Fibroblast of pulmonary artery (primary cell): Measurements from ENCODE around the gene SAPCD2.

Experiments
- DNase-seq: peaks from one replicate; pipeline ENCODE4 v3.0.0-alpha.2; 2010; ENCODE audit warnings: low read depth
- H3K4me3 ChIP-seq: replicated peaks from 2 replicates; pipeline ENCODE4 v1.5.1; 2011; ENCODE audit warnings: low read depth, mild to moderate bottlenecking, control low read depth, low read length, moderate library complexity
- TF ChIP-seq, protein P1 (sequence below): IDR thresholded peaks from 2 replicates; pipeline ENCODE4 v1.5.1; 2011; ENCODE audit warnings: mild to moderate bottlenecking, control low read depth, low read length, inconsistent platforms; ENCODE audit errors: missing control alignments

SAPCD2 gene

DNA sequence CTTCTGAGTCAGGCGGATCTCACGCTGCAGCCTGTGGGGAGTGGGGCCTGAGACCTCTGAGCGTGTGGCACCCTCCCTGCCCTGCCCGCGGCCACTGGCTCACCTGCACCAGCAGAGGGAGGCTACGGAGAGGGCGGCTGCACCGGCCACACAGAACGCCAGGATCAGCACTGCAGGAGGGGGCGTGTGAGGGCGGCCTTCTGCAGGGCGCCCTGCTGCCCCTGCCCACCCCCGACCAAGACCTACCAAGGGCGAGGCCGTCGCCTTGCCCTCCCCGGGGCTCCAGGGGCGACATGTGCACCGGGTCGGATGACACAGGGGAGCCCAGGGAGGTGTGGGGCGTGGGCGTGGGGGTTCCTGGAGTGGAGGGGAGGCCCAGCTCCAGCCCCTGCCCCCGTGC is 29.8 kb downstream of the SAPCD2 start:
- TF ChIP-seq, protein P1, sequence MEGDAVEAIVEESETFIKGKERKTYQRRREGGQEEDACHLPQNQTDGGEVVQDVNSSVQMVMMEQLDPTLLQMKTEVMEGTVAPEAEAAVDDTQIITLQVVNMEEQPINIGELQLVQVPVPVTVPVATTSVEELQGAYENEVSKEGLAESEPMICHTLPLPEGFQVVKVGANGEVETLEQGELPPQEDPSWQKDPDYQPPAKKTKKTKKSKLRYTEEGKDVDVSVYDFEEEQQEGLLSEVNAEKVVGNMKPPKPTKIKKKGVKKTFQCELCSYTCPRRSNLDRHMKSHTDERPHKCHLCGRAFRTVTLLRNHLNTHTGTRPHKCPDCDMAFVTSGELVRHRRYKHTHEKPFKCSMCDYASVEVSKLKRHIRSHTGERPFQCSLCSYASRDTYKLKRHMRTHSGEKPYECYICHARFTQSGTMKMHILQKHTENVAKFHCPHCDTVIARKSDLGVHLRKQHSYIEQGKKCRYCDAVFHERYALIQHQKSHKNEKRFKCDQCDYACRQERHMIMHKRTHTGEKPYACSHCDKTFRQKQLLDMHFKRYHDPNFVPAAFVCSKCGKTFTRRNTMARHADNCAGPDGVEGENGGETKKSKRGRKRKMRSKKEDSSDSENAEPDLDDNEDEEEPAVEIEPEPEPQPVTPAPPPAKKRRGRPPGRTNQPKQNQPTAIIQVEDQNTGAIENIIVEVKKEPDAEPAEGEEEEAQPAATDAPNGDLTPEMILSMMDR: no peak
- no peak overlapping the region for H3K4me3 ChIP-seq
- DNase-seq: no peak

DNA sequence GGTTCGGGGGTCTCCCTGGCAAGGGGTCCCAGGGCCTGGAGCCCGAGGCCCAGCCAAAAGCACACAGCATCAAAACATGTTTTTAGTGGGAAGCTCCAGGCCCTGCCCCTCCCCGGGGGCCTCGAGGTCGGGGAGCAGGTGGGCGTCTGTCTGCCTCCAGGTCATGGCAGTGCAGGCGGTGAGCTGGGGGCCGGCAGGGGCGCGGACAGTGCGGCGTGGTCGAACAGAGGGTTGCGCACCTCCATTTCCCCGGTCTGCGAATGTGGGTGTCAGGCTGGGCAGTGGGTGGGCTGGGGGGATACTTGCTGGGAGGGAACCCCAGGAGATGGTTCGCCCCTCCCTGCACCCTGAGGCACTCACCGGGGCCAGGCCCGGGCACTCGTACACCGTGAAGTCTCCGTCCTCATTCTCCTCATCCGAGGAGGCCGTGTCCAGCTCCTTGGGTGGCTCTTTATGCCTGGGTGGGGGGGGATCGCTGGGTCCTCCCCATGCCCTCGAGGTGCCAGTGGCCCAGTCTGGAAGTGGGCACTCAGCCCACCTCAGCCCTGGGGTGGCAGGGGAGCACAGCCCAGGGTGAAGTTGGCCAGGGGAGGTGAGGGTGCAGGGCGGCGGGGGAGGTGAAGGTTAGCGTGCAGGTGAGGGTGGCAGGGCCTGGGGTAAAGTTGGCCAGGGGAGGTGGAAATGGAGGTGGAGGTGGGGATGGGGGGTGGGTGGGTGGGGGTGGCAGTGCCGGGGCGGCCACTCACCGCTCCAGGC is 30.6 kb downstream of the SAPCD2 start:
- DNase-seq: no peak
- TF ChIP-seq, protein P1: no peak
- H3K4me3 ChIP-seq: no peak overlapping the region

DNA sequence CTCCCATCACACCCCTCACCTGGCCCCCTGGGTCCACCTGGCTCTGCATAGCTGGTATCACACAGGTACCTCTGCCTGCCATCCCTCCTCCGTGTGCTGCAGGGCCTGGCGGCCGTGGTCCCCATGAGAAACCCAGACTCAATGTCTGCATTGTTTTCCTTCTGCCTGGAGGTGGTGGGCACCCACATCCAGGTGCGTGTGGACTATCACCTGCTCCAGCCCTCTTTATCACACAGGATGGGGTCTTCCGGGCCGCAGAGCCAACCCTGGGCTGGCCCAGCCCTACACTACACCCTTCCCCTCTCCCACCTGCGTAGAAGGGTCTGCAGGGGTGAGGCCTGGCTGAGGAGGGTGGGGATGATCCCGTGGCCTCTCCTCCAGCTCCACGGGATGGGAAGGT is 31.4 kb downstream of the SAPCD2 start:
- TF ChIP-seq, protein P1: no peak
- no peak overlapping the region for H3K4me3 ChIP-seq
- DNase-seq: no peak

DNA sequence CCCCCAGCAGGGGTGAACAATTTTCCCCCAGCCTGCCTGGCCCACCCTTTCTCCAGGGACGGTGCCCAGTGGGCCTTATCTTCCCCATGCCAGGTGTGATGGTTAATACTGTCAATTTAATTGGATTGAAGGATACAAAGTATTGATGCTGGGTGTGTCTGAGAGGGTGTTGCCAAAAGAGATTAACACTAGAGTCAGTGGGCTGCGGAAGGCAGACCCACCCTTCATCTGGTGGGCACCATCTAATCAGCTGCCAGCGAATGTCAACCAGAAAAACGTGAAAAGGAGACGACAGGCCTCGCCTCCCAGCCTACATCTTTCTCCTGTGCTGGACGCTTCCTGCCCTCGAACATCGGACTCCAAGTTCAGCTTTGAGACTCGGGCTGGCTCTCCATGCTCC is 32.9 kb downstream of the SAPCD2 start:
- DNase-seq: no peak
- TF ChIP-seq, protein P1: no peak
- H3K4me3 ChIP-seq: no peak overlapping the region

- TF ChIP-seq, protein P1: no peak
- H3K4me3 ChIP-seq: no peak overlapping the region
- no peak for DNase-seq
Observed at GRCh38 chr9:137037035-137037434, 33.3 kb downstream of the SAPCD2 start.

GRCh38 chr9:137035937-137036336 is 34.4 kb downstream of the SAPCD2 start:
- no peak overlapping the region for H3K4me3 ChIP-seq
- TF ChIP-seq, protein P1: no peak
- no peak for DNase-seq

GRCh38 chr9:137035507-137035834 is 34.9 kb downstream of the SAPCD2 start:
- TF ChIP-seq, protein P1: no peak
- no peak overlapping the region for H3K4me3 ChIP-seq

More at GRCh38 chr9:137035507-137035834, 34.9 kb downstream of the SAPCD2 start:
- no peak for DNase-seq
